Measurements from ENCODE around the gene DMD. TPM values are rescaled to one million over a fixed set of nuclear protein-coding genes. Genes with fewer than 3 reads are reported as not detected.

DMD gene
- total and polyA plus RNA-seq, 2 donors from 2014 or later, result 4.2 to 17.9 TPM

GRCh38 chrX:32871636-32872035 lies 339.7 kb downstream of the DMD start:
- Histone ChIP-seq H3K9me3 (ENCODE audit: control insufficient read depth in 2 of 3, insufficient read depth in 1 of 3, low read length in 3 of 3) (no peaks in the 10 kb centered on the region), H3K36me3 (ENCODE audit: control insufficient read depth in 2 of 3, insufficient read depth in 3 of 3, low read length in 3 of 3) (no peaks in the 10 kb centered on the region), H3K4me1 (ENCODE audit: control insufficient read depth in 2 of 3, insufficient read depth in 2 of 3, low read depth in 1 of 3, low read length in 3 of 3) (no peaks in the 10 kb centered on the region), H3K27ac (ENCODE audit: low read depth in 2 of 2, low read length in 2 of 2) (no peak overlapping the region), H3K27me3 (ENCODE audit: control insufficient read depth, insufficient read depth, low read length) (no peaks in the 10 kb centered on the region), H3K9ac (ENCODE audit: low read length in 3 of 3) (no peak overlapping the region), H3K4me3 (ENCODE audit: low read length in 3 of 3) (no peak overlapping the region)
- intact Hi-C loops (cut with DNase I), result no loop called here
- no peak for DNase-seq
- TF ChIP-seq CTCF (IDR thresholded peaks at IDR 0.05; ENCODE audit: borderline replicate concordance, extremely low read depth, insufficient read depth), result no peak
- FAIRE-seq, result no peak

GRCh38 chrX:32868524-32868895 lies 342.8 kb downstream of the DMD start:
- no peak for TF ChIP-seq CTCF (IDR thresholded peaks at IDR 0.05; ENCODE audit: borderline replicate concordance, extremely low read depth, insufficient read depth)
- Histone ChIP-seq H3K9ac (ENCODE audit: low read length in 3 of 3) (no peak overlapping the region), H3K4me3 (ENCODE audit: low read length in 3 of 3) (no peak overlapping the region), H3K36me3 (ENCODE audit: control insufficient read depth in 2 of 3, insufficient read depth in 3 of 3, low read length in 3 of 3) (no peaks in the 10 kb centered on the region), H3K9me3 (ENCODE audit: control insufficient read depth in 2 of 3, insufficient read depth in 1 of 3, low read length in 3 of 3) (no peaks in the 10 kb centered on the region), H3K4me1 (ENCODE audit: control insufficient read depth in 2 of 3, insufficient read depth in 2 of 3, low read depth in 1 of 3, low read length in 3 of 3) (no peaks in the 10 kb centered on the region), H3K27ac (ENCODE audit: low read depth in 2 of 2, low read length in 2 of 2) (no peak overlapping the region), H3K27me3 (ENCODE audit: control insufficient read depth, insufficient read depth, low read length) (no peaks in the 10 kb centered on the region)
- DNase-seq (no peak), FAIRE-seq (no peak)
- intact Hi-C loops (cut with DNase I), result no loop called here

GRCh38 chrX:32867781-32868523 lies 343.4 kb downstream of the DMD start:
- no peak for FAIRE-seq

More at GRCh38 chrX:32867781-32868523, 343.4 kb downstream of the DMD start:
- Histone ChIP-seq H3K4me1 (ENCODE audit: control insufficient read depth in 2 of 3, insufficient read depth in 2 of 3, low read depth in 1 of 3, low read length in 3 of 3) (no peaks in the 10 kb centered on the region), H3K27ac (ENCODE audit: low read depth in 2 of 2, low read length in 2 of 2) (no peak overlapping the region), H3K27me3 (ENCODE audit: control insufficient read depth, insufficient read depth, low read length) (no peaks in the 10 kb centered on the region), H3K9ac (ENCODE audit: low read length in 3 of 3) (no peak overlapping the region), H3K9me3 (ENCODE audit: control insufficient read depth in 2 of 3, insufficient read depth in 1 of 3, low read length in 3 of 3) (no peaks in the 10 kb centered on the region), H3K4me3 (ENCODE audit: low read length in 3 of 3) (no peak overlapping the region), H3K36me3 (ENCODE audit: control insufficient read depth in 2 of 3, insufficient read depth in 3 of 3, low read length in 3 of 3) (no peaks in the 10 kb centered on the region)
- no peak for TF ChIP-seq CTCF (IDR thresholded peaks at IDR 0.05; ENCODE audit: borderline replicate concordance, extremely low read depth, insufficient read depth)
- intact Hi-C loops (cut with DNase I), result no loop called here
- peak in 1 of 5 donors; percentile 62 for DNase-seq

All from kidney (tissue), 14 donors.